Adrenal gland (tissue), 12 donors: Measurements from ENCODE around the gene RUNX1. TPM values are rescaled to one million over a fixed set of nuclear protein-coding genes. Genes with fewer than 3 reads are reported as not detected.

Experiments used
- DNase-seq, 7 donors: peaks; one replicate each; pipeline ENCODE4 v3.0.0-alpha.2; 2019 to 2020
- H3K27ac ChIP-seq, 5 donors: fragments of 200-600 bp; sonication (generic) in 4 of 5; 1 replicate in 3 of 5; 2 replicates in 2 of 5; pipeline versions ENCODE4 v1.5.1 to v1.8.0; 2016 to 2020; ENCODE audit warnings: mild to moderate bottlenecking in 1 of 5
- H3K27me3 ChIP-seq: fragments of 200-600 bp; 2 replicates; pipeline ENCODE4 v1.8.0; 2021
- H3K36me3 ChIP-seq, 2 donors: fragments of 200-600 bp; replicated peaks in 1 of 2; 1 replicate in 1 of 2; 2 replicates in 1 of 2; pipeline versions ENCODE4 v1.5.1 to v1.8.0; 2018 to 2022
- H3K4me1 ChIP-seq, 2 donors: fragments of 200-600 bp; replicated peaks in 1 of 2; 1 replicate in 1 of 2; 2 replicates in 1 of 2; pipeline versions ENCODE4 v1.5.1 to v1.8.0; 2018 to 2021
- H3K4me3 ChIP-seq, 4 donors: fragments of 200-600 bp; sonication (generic) in 3 of 4; one replicate each; pipeline ENCODE4 v1.5.1; 2016 to 2018
- H3K9me3 ChIP-seq, 3 donors: fragments of 200-600 bp; sonication (generic) in 1 of 3; replicated peaks in 1 of 3; 1 replicate in 2 of 3; 2 replicates in 1 of 3; pipeline versions ENCODE4 v1.5.1 to v1.8.0; 2016 to 2021
- POLR2A ChIP-seq, 2 donors: fragments of 450-650 bp; IDR thresholded peaks; one replicate each; pipeline ENCODE4 v1.6.1; 2017; ENCODE audit warnings: antibody characterized with exemption in 2 of 2, mild to moderate bottlenecking in 2 of 2, moderate library complexity in 1 of 2
- whole genome bisulfite sequencing, 4 donors: extraction: QIAGEN DNeasy Blood & Tissue Kit in 2 of 4; methylation state at CpG; one replicate each; pipeline versions ENCODE4 v1.1.5 to v1.1.7; 2013 to 2017; 5-methylcytosine and 5-hydroxymethylcytosine counted together
- intact Hi-C, 2 donors: fragments of 100-400 bp; cut with DNase I; formaldehyde crosslinking; loops; one replicate each; pipeline versions ENCODE4 v1.14.1 to v1.15.0; 2022 to 2023
- polyA plus RNA-seq, 3 donors: library from polyadenylated mRNA; stranded (reverse); fragments of 200-250 nt in 2 of 3; fragments of 350-450 nt in 1 of 3; fragmentation: Illumina TruSeq in 1 of 3; extraction: RNeasy Lipid Tissue Mini Kit (QIAGEN cat#74804) in 1 of 3; gene quantifications; one replicate each; pipeline ENCODE4 v1.2.3, GENCODE V29; 2013 to 2014
- total RNA-seq, 9 donors: library from RNA; depleted of rRNA in 4 of 9; stranded (reverse); fragments of >200 nt in 4 of 9; fragments of 120-200 nt in 1 of 9; fragmentation: NEBNext Ultra II Directional in 1 of 9; extraction: Animal tissue kit (Norgen Biotek cat#: 25700) in 1 of 9; gene quantifications; one replicate each; pipeline versions ENCODE4 v1.1.0 to v1.2.4, GENCODE V29; 2013 to 2023
- TF ChIP-seq, protein P1 (sequence below), 6 experiments: fragments of 450-650 bp in 4 of 6; fragments of 200-600 bp in 2 of 6; sonication (generic) in 1 of 6; IDR thresholded peaks; 1 replicate in 5 of 6; 2 replicates in 1 of 6; pipeline versions ENCODE4 v1.5.1 to v1.8.0; 2016 to 2021; ENCODE audit warnings: antibody characterized with exemption in 6 of 6, mild to moderate bottlenecking in 2 of 6, moderate library complexity in 1 of 6
- donor health status: healthy with polysubstance abuse.
- donor health status: Bipolar disorder and iron deficiency.
- donor health status: DM: yes; HTN: yes; CAD: no.
- donor health status: DM: no; HTN: no; CAD: no.
- donor health status: DM: no; HTN: no; CAD: no.
- donor health status: DM: yes; HTN: yes; CAD: no.

The RUNX1 gene
- total and polyA plus RNA-seq, 12 donors: 0.83 to 27.2 (median 8.2) TPM

DNA sequence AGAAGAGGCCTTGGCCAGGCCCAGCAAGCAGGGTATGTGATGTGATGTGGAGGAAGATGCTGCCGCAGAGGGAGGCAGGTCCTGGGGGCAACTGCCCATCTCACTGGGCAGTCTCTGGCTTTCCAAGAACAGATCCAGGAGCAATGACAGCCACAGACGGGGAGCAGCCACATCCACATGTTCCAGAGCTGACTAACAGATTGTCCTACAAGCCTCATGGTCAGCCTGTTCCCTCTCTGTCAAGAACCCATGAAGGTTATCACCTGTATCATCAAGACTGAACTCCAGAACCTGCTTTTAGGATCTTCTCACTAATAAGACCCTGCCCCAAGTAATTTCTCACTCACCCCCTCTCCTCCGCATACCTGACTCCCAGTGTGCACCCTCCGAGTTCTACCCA lies 187.8 kb downstream of the RUNX1 start:
- Histone ChIP-seq H3K27ac (no peak overlapping the region), H3K36me3 (peaks cover 0 to 22% of the 10 kb centered on the region in 2 donors), H3K4me3 (no peak overlapping the region), H3K27me3 (no peaks in the 10 kb centered on the region), H3K4me1 (peaks cover 0 to 5% of the 10 kb centered on the region in 2 donors), H3K9me3 (no peaks in the 10 kb centered on the region)
- no peak for TF ChIP-seq POLR2A (IDR thresholded peaks at IDR 0.05)
- TF ChIP-seq, protein P1, sequence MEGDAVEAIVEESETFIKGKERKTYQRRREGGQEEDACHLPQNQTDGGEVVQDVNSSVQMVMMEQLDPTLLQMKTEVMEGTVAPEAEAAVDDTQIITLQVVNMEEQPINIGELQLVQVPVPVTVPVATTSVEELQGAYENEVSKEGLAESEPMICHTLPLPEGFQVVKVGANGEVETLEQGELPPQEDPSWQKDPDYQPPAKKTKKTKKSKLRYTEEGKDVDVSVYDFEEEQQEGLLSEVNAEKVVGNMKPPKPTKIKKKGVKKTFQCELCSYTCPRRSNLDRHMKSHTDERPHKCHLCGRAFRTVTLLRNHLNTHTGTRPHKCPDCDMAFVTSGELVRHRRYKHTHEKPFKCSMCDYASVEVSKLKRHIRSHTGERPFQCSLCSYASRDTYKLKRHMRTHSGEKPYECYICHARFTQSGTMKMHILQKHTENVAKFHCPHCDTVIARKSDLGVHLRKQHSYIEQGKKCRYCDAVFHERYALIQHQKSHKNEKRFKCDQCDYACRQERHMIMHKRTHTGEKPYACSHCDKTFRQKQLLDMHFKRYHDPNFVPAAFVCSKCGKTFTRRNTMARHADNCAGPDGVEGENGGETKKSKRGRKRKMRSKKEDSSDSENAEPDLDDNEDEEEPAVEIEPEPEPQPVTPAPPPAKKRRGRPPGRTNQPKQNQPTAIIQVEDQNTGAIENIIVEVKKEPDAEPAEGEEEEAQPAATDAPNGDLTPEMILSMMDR (IDR thresholded peaks at IDR 0.05): no peak
- intact Hi-C loops: no loop called here
- 91 to 95% (median 93%) methylated on average over 3 to 4 of the region's 4 CpGs for WGBS, 4 donors
- DNase-seq: no peak

DNA sequence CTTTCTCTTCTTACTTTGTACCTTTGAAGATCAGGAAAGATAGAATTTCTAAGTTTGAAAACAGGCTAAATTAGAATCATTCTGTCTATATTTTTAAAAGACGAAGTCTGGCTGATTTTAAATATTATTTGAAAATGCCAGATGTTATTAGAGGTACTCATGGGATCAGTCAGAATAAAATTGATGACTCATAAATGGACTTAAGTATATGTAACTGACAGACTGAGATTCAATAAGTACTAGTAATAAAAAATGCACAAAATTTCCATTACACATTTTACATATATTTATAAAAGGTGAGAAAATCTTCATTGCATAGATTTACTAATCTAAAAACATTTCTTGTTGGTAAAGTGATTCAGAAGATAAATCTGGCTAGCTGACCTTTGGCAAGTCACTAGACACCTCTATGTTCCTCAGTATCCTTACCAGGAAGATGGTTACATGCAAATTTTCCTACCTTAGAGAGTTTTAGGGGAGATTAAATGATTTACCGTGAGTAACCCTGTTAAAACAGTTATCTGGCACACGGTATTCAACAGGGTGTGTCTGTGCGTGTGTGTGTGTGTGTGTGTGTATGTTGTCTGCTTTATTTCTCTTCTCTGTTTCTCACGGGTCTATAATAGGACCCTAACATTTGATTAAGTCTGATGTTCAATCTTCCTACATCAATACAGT lies 189.0 kb downstream of the RUNX1 start:
- Histone ChIP-seq H3K27ac (no peak overlapping the region), H3K36me3 (peaks cover 0 to 22% of the 10 kb centered on the region in 2 donors)
- WGBS, 4 donors: 65 to 78% (median 75%) methylated on average over 5 of the region's 5 CpGs

DNA sequence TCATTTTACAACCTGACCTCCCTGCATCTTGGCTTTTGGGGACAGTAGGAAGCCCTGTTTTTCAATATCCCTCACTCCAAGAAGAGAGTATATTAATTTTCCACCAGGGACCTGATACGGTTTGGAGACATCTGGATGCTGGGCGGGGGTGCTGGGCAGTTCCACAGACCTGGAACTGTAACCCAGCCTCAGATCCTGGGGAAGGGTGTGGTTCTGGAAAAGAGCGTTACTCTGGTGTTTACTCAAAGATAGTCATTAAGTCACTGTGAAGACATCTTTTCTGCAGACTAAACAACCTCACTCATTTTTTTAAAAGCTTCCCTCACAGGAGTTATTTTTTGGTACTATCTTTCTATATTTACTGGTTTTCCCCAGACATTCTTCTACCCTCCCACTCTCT lies 190.5 kb downstream of the RUNX1 start:
- TF ChIP-seq, protein P1 (IDR thresholded peaks at IDR 0.05): no peak
- no peak for TF ChIP-seq POLR2A (IDR thresholded peaks at IDR 0.05)
- Histone ChIP-seq H3K4me3 (no peak overlapping the region), H3K36me3 (peaks cover 0 to 25% of the 10 kb centered on the region in 2 donors), H3K27ac (no peak overlapping the region), H3K27me3 (no peaks in the 10 kb centered on the region), H3K4me1 (no peaks in the 10 kb centered on the region), H3K9me3 (no peaks in the 10 kb centered on the region)
- DNase-seq: no peak
- 83 to 89% (median 86%) methylated on average over 3 of the region's 3 CpGs for WGBS, 4 donors
- intact Hi-C loops: no loop called here

More for the DNA sequence above, 189.0 kb downstream of the RUNX1 start:
- Histone ChIP-seq H3K4me1 (no peaks in the 10 kb centered on the region), H3K27me3 (no peaks in the 10 kb centered on the region), H3K9me3 (no peaks in the 10 kb centered on the region), H3K4me3 (no peak overlapping the region)
- TF ChIP-seq POLR2A (IDR thresholded peaks at IDR 0.05): no peak
- TF ChIP-seq, protein P1 (IDR thresholded peaks at IDR 0.05): no peak
- intact Hi-C loops: no loop called here
- DNase-seq: no peak

DNA sequence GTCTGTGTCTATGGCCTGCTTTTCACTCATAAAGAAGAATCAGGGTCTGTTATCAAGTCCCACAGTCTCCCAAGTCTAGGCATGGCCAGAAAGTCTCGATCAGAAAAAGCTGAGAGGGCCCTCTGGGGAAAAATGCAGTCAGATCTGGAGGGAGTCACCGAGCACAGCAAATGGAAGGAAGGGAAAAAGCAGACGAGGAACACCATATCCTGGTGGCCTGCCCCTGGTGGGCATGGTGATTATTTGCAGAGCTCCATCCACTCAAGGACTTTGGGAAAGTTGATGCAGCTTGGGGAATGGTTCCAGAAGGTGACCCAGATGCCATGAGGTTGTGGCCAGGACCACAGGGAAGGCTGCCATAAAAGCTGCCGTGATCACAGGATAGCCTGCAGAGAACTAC lies 191.2 kb downstream of the RUNX1 start:
- Histone ChIP-seq H3K27ac (no peak overlapping the region), H3K4me1 (no peaks in the 10 kb centered on the region), H3K9me3 (no peaks in the 10 kb centered on the region), H3K4me3 (no peak overlapping the region), H3K27me3 (no peaks in the 10 kb centered on the region), H3K36me3 (peaks cover 0 to 25% of the 10 kb centered on the region in 2 donors)
- no peak for TF ChIP-seq POLR2A (IDR thresholded peaks at IDR 0.05)
- TF ChIP-seq, protein P1 (IDR thresholded peaks at IDR 0.05): no peak
- DNase-seq: peak in 1 of 7 donors; percentile 14
- intact Hi-C loops: no loop called here
- WGBS, 4 donors: 75 to 91% (median 81%) methylated on average over 4 of the region's 4 CpGs
